SK-N-SH (cell line): ENCODE results near the gene GSK3A.

Experiments used
- FOXJ3 ChIP-seq: sonication (generic); formaldehyde crosslinking; IDR thresholded peaks from 2 replicates; pipeline ENCODE4 v1.5.1; 2020; ENCODE audit warnings: mild to moderate bottlenecking, missing genetic modification reagents
- TEAD4 ChIP-seq: IDR thresholded peaks from 2 replicates; pipeline ENCODE4 v1.4.0; 2012; ENCODE audit warnings: mild to moderate bottlenecking, borderline replicate concordance; ENCODE audit not compliant: insufficient read depth
- ZBTB33 ChIP-seq: IDR thresholded peaks from 2 replicates; pipeline ENCODE4 v1.4.0; 2012; ENCODE audit warnings: low read depth, borderline replicate concordance
- TF ChIP-seq, protein P1 (sequence below): fragments of 200-600 bp; sonication (generic); IDR thresholded peaks from 2 replicates; pipeline ENCODE4 v1.6.1; 2017; ENCODE audit warnings: antibody characterized with exemption, mild to moderate bottlenecking, moderate library complexity

DNA sequence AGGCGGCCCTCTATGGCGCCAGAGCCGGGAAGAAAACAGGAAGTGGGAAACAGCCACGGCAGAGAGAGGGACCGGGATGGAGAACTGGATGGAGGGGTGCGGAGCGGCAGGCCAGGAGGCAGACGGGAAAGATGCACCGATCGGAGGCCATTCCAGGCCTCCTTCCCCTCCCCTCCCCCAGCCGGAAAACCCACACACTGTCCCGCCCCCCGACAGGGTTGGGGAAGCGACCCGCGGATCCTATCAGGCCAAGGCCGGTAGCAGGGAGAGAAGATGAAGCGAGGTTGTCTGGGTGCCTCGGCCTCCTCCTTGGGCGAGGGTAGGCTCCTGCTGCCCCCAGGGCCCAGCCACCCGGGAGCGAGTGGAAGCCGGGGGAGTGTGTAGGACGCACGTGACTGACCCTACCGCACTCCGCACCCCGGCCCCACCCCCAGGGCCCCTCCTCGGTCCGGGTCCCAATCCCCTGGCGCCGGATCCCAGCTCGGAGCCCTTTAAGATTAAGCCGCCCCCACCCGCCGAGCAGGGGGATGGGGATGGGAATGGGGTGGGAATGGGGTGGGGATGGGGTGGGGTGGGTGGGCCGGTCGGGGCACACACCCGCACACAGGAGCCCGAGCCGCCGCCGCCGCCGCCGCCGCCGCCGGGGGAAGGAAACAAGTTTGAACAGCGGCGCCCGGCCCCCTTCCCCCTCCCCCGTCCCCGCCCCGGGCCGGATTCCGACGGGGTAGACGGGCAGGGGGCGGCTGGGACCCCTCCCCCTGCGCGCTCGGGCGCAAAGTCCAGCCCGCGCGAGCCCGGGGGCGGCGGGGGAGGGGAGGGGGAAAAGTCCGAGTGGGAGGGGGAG is 11.1 kb upstream of the GSK3A start:
- TF ChIP-seq, protein P1, sequence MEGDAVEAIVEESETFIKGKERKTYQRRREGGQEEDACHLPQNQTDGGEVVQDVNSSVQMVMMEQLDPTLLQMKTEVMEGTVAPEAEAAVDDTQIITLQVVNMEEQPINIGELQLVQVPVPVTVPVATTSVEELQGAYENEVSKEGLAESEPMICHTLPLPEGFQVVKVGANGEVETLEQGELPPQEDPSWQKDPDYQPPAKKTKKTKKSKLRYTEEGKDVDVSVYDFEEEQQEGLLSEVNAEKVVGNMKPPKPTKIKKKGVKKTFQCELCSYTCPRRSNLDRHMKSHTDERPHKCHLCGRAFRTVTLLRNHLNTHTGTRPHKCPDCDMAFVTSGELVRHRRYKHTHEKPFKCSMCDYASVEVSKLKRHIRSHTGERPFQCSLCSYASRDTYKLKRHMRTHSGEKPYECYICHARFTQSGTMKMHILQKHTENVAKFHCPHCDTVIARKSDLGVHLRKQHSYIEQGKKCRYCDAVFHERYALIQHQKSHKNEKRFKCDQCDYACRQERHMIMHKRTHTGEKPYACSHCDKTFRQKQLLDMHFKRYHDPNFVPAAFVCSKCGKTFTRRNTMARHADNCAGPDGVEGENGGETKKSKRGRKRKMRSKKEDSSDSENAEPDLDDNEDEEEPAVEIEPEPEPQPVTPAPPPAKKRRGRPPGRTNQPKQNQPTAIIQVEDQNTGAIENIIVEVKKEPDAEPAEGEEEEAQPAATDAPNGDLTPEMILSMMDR: no peak
- TF ChIP-seq ZBTB33 (no peak), FOXJ3 (no peak), TEAD4 (no peak)
